A549 (cell line): ENCODE data around the gene USP44. TPM values are rescaled to one million over a fixed set of nuclear protein-coding genes. Genes with fewer than 3 reads are reported as not detected.

Experiments
- ATAC-seq, 2 experiments: fragments of 200-7000 bp in 1 of 2; fragments of >200 bp in 1 of 2; cut with Nextera tagmentation in 1 of 2; cut with Tn5 transposase in 1 of 2; 3 replicates each; pipeline versions ENCODE4 v1.8.0 to v1.9.1; 2018 to 2020; ENCODE audit warnings: mild to moderate bottlenecking in 1 of 2, moderate library complexity in 1 of 2
- CTCF ChIA-PET: fragments of 300-600 bp; sonication (Branson Sonifier 250); formaldehyde crosslinking; extraction: SDS; loops from one replicate; lab custom pipeline; 2021; ENCODE audit warnings: antibody characterized with exemption, inconsistent platforms; lab: Yijun Ruan, JAX
- POLR2A ChIA-PET: fragments of 350-600 bp; formaldehyde crosslinking; extraction: SDS; loops from one replicate; lab custom pipeline; 2021; ENCODE audit warnings: antibody characterized with exemption, inconsistent platforms; lab: Yijun Ruan, JAX
- DNase-seq, 2 experiments: peaks; one replicate each; pipeline versions ENCODE4 v3.0.0 to v3.0.0-alpha.2; 2011 to 2016; ENCODE audit warnings: low read depth in 1 of 2, low spot score in 1 of 2
- FAIRE-seq: peaks from 2 replicates; lab custom pipeline; 2011; peaks lifted over from hg19 to GRCh38; lab: Jason Lieb, UNC
- H3K27ac ChIP-seq, 2 experiments: fragments of >200 bp; sonication (Bioruptor Twin); formaldehyde crosslinking; 3 replicates each; pipeline ENCODE4 v1.5.1; 2016 to 2017
- H3K4me1 ChIP-seq: fragments of >200 bp; sonication (Bioruptor Twin); formaldehyde crosslinking; 3 replicates; pipeline ENCODE4 v1.6.1; 2016
- H3K4me2 ChIP-seq: fragments of >200 bp; sonication (Bioruptor Twin); formaldehyde crosslinking; 3 replicates; pipeline ENCODE4 v1.6.1; 2016
- H3K4me3 ChIP-seq: fragments of >200 bp; sonication (Bioruptor Twin); formaldehyde crosslinking; 3 replicates; pipeline ENCODE4 v1.5.1; 2016
- H3K9me3 ChIP-seq: fragments of >200 bp; sonication (Bioruptor Twin); formaldehyde crosslinking; 3 replicates; pipeline ENCODE4 v1.6.1; 2016
- CBX2 ChIP-seq: fragments of 200-600 bp; sonication (generic); IDR thresholded peaks from 2 replicates; pipeline ENCODE4 v1.6.1; 2016; ENCODE audit warnings: low read depth, mild to moderate bottlenecking, borderline replicate concordance
- CBX8 ChIP-seq: fragments of 200-600 bp; sonication (generic); IDR thresholded peaks from 2 replicates; pipeline ENCODE4 v1.6.1; 2016
- CEBPB ChIP-seq, 2 experiments: fragments of >200 bp in 1 of 2; sonication (Bioruptor Twin) in 1 of 2; formaldehyde crosslinking in 1 of 2; IDR thresholded peaks; 2 replicates each; pipeline ENCODE4 v1.6.1; 2012 to 2016
- EHMT2 ChIP-seq: fragments of 200-600 bp; sonication (generic); IDR thresholded peaks from 2 replicates; pipeline ENCODE4 v1.6.1; 2016; ENCODE audit warnings: antibody characterized with exemption, low read depth, mild to moderate bottlenecking, moderate library complexity
- ESRRA ChIP-seq: fragments of 150-350 bp; IDR thresholded peaks from 2 replicates; pipeline ENCODE4 v1.6.1; 2014; ENCODE audit warnings: mild to moderate bottlenecking, low read length, borderline replicate concordance
- FOSB ChIP-seq: fragments of 250-450 bp; sonication (Bioruptor Pico); IDR thresholded peaks from 2 replicates; pipeline ENCODE4 v1.5.0; 2020; ENCODE audit warnings: mild to moderate bottlenecking, moderate library complexity
- HDAC2 ChIP-seq: fragments of 200-600 bp; sonication (generic); IDR thresholded peaks from 2 replicates; pipeline ENCODE4 v1.6.1; 2016
- HEYL ChIP-seq: fragments of 250-450 bp; sonication (Bioruptor Pico); IDR thresholded peaks from 2 replicates; pipeline ENCODE4 v1.8.0; 2021; ENCODE audit warnings: mild to moderate bottlenecking, moderate library complexity
- HOXB13 ChIP-seq: fragments of 250-450 bp; sonication (Bioruptor Pico); IDR thresholded peaks from 2 replicates; pipeline ENCODE4 v1.5.0; 2020; ENCODE audit warnings: low read depth, mild to moderate bottlenecking, moderate library complexity
- HOXB5 ChIP-seq: fragments of 250-450 bp; sonication (Bioruptor Pico); IDR thresholded peaks from 2 replicates; pipeline ENCODE4 v1.5.0; 2020; ENCODE audit warnings: mild to moderate bottlenecking, moderate library complexity
- JUNB ChIP-seq: fragments of >200 bp; sonication (Bioruptor Twin); formaldehyde crosslinking; IDR thresholded peaks from 2 replicates; pipeline ENCODE4 v1.6.1; 2016
- KDM1A ChIP-seq: fragments of 200-600 bp; sonication (generic); IDR thresholded peaks from 2 replicates; pipeline ENCODE4 v1.6.1; 2016; ENCODE audit warnings: low read depth, mild to moderate bottlenecking
- MAZ ChIP-seq: fragments of 150-350 bp; IDR thresholded peaks from 2 replicates; pipeline ENCODE4 v1.6.1; 2014; ENCODE audit warnings: antibody characterized with exemption, low read depth, low read length, borderline replicate concordance
- SMC3 ChIP-seq: fragments of >200 bp; sonication (Bioruptor Twin); formaldehyde crosslinking; IDR thresholded peaks from 3 replicates; pipeline ENCODE4 v1.6.1; 2018; ENCODE audit warnings: inconsistent platforms
- TFCP2L1 ChIP-seq: fragments of 250-450 bp; sonication (Bioruptor Pico); IDR thresholded peaks from 2 replicates; pipeline ENCODE4 v1.5.0; 2021; ENCODE audit warnings: mild to moderate bottlenecking
- TP53 ChIP-seq: fragments of 250-450 bp; sonication (Bioruptor Pico); IDR thresholded peaks from 2 replicates; pipeline ENCODE4 v1.5.0; 2021; ENCODE audit warnings: mild to moderate bottlenecking, moderate library complexity
- ZFP36 ChIP-seq: fragments of 450-650 bp; IDR thresholded peaks from 2 replicates; pipeline ENCODE4 v1.6.1; 2014; ENCODE audit warnings: borderline replicate concordance; ENCODE audit not compliant: partially characterized antibody
- ZNF302 ChIP-seq: fragments of 250-450 bp; sonication (Bioruptor Pico); IDR thresholded peaks from 2 replicates; pipeline ENCODE4 v1.9.0; 2021; ENCODE audit warnings: inconsistent platforms, mild to moderate bottlenecking, moderate library complexity
- WGBS: methylation state at CpG from one replicate; pipeline ENCODE4 v1.1.6; 2017; ENCODE audit errors: missing lambda C conversion rate; 5-methylcytosine and 5-hydroxymethylcytosine counted together
- polyA minus RNA-seq: library from RNA; depleted of rRNA, polyadenylated mRNA; stranded (reverse); fragments of >200 nt; gene quantifications from 2 replicates; pipeline ENCODE4 v1.2.3, GENCODE V29; 2011; rRNA and poly(A)+ RNA removed
- polyA plus RNA-seq, 4 experiments: library from polyadenylated mRNA; depleted of rRNA in 3 of 4; stranded (reverse); fragments of >200 nt; fragmentation: RNase III in 1 of 4; extraction: RNeasy Plus Mini Kit Qiagen cat#74134 plus additional on column Dnase treatment in 1 of 4; gene quantifications; 2 replicates in 3 of 4; 3 replicates in 1 of 4; pipeline ENCODE4 v1.2.3, GENCODE V29; 2011 to 2017
- TF ChIP-seq, protein P1 (sequence below): fragments of >200 bp; sonication (Bioruptor Twin); formaldehyde crosslinking; IDR thresholded peaks from 2 replicates; pipeline ENCODE4 v1.6.1; 2016
- TF ChIP-seq, protein P2 (sequence below): IDR thresholded peaks from 2 replicates; pipeline ENCODE4 v1.6.1; 2012
- TF ChIP-seq, protein P3 (sequence below): fragments of >200 bp; sonication (Bioruptor Twin); formaldehyde crosslinking; IDR thresholded peaks from 3 replicates; pipeline ENCODE4 v1.6.1; 2016
- TF ChIP-seq, protein P4 (sequence below): fragments of >200 bp; sonication (Bioruptor Twin); formaldehyde crosslinking; IDR thresholded peaks from 3 replicates; pipeline ENCODE4 v1.5.1; 2016

USP44 gene
- 3.1 and 3.8 TPM in 2 replicates for polyA plus RNA-seq (2011; rRNA removed)
- polyA plus RNA-seq (2012; cell fraction: cytosol; rRNA removed): 0.12 and 0.17 TPM in 2 replicates
- polyA plus RNA-seq (2012; cell fraction: nucleus; rRNA removed): 0.02 and 0.31 TPM in 2 replicates
- 0.50 to 0.66 TPM (median 0.59 TPM) in 3 replicates for polyA plus RNA-seq (2017; fragmentation: RNase III; extraction: RNeasy Plus Mini Kit Qiagen cat#74134 plus additional on column Dnase treatment)
- polyA minus RNA-seq: 3.4 and 3.8 TPM in 2 replicates

DNA sequence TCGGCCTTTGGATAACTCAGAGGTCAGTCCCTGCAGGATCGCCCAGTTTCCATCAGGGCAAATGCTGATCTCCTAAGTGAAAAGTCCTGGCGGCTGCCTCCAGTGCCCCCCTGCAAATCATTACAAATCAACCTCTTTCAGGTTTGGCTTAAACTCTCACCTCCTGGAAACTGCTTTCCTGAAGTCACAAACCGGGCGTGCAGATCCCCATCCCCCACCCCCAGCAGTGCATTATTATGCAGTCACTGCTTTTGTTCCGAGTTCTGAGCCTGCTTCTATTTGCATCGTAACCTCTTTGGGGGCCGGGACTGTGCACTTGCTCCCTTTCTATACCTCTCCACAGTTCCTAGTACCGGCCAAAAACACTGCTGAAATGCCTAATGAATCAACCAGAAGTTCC lies at the start of gene USP44:
Gene USP44, minus strand, starts transcription at position 172 of the 400 bp plus-strand sequence. CDS start 17,220 bp downstream, outside the sequence.
- H3K9me3 ChIP-seq: peaks cover 11% of the 10 kb centered on the region
- TF ChIP-seq ESRRA (no peak), HOXB13 (no peak), TP53 (CRISPR knock-in tag) (no peak), KDM1A (no peak), TFCP2L1 (CRISPR knock-in tag) (no peak), ZFP36 (no peak), SMC3 (no peak), JUNB (no peak), HDAC2 (no peak), EHMT2 (no peak), FOSB (CRISPR knock-in tag) (no peak), CBX8 (no peak), HOXB5 (CRISPR knock-in tag) (no peak), CBX2 (no peak), MAZ (no peak), HEYL (CRISPR knock-in tag) (no peak), ZNF302 (CRISPR knock-in tag) (no peak)
- TF ChIP-seq, protein P1, sequence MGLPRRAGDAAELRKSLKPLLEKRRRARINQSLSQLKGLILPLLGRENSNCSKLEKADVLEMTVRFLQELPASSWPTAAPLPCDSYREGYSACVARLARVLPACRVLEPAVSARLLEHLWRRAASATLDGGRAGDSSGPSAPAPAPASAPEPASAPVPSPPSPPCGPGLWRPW: no peak
- TF ChIP-seq, protein P2, sequence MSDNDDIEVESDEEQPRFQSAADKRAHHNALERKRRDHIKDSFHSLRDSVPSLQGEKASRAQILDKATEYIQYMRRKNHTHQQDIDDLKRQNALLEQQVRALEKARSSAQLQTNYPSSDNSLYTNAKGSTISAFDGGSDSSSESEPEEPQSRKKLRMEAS: no peak
- TF ChIP-seq, protein P3, sequence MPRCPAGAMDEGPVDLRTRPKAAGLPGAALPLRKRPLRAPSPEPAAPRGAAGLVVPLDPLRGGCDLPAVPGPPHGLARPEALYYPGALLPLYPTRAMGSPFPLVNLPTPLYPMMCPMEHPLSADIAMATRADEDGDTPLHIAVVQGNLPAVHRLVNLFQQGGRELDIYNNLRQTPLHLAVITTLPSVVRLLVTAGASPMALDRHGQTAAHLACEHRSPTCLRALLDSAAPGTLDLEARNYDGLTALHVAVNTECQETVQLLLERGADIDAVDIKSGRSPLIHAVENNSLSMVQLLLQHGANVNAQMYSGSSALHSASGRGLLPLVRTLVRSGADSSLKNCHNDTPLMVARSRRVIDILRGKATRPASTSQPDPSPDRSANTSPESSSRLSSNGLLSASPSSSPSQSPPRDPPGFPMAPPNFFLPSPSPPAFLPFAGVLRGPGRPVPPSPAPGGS: no peak
- CTCF ChIA-PET: interaction anchor here (0.7 to 1.3 kb wide), 3 partner anchors 12 to 17 kb away, joined by 3 to 5 read pairs (median 3); no protein-coding TSS in a partner anchor
- no peak within 1 kb of the TSS for H3K4me2 ChIP-seq
- H3K4me1 ChIP-seq: no peaks in the 10 kb centered on the region
- POLR2A ChIA-PET: no interaction called here
- no peak within 1 kb of the TSS for H3K27ac ChIP-seq
- FAIRE-seq: no peak
- DNase-seq: no peak
- no peak within 1 kb of the TSS for H3K4me3 ChIP-seq
- whole genome bisulfite sequencing: 78% methylated on average over 9 of the region's 9 CpGs
- ATAC-seq: no peak

DNA sequence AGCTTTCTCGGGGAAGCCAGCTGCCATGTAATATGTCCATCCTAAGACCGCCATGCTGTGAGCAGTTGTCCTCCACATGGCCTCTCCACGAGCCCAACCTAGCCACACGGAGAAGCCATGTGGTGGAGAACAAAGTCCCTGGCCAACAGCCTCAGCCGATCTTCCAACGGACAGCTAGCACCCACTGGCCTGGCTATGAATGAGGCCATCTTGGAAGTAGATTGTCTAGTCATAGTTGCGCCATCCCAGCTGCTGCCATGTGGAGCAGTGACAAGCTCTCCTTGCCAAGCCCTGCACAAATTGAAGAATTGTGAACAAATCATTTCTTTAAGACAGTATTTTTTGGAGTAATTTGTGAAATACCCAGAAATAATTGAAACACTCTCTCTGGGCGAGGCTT lies 49.3 kb upstream of the USP44 start:
- Histone ChIP-seq H3K4me2 (no peak overlapping the region), H3K9me3 (no peaks in the 10 kb centered on the region), H3K27ac (peak overlapping the region in 1 of 2 experiments; percentile 31; a peak in 3 of 6 replicates), H3K4me3 (no peak overlapping the region), H3K4me1 (peaks cover 26% of the 10 kb centered on the region)
- peak in 1 of 2 experiments; percentile 39 for DNase-seq
- 0 out of 6 replicates have a peak, but pooled peaks of 1 of the 2 experiments have one; percentile 26 for ATAC-seq
- ChIA-PET POLR2A (no interaction called here), CTCF (interaction anchor here (1.2 kb wide), 1 partner anchor 24 kb away, joined by 3 read pairs; no protein-coding TSS in a partner anchor)
- 94% methylated on average over 8 of the region's 8 CpGs for WGBS
- TF ChIP-seq CEBPB (IDR thresholded peaks at IDR 0.05): peak in 1 of 2 experiments; percentile 19; a peak in 1 of 4 replicates
- TF ChIP-seq, protein P4, sequence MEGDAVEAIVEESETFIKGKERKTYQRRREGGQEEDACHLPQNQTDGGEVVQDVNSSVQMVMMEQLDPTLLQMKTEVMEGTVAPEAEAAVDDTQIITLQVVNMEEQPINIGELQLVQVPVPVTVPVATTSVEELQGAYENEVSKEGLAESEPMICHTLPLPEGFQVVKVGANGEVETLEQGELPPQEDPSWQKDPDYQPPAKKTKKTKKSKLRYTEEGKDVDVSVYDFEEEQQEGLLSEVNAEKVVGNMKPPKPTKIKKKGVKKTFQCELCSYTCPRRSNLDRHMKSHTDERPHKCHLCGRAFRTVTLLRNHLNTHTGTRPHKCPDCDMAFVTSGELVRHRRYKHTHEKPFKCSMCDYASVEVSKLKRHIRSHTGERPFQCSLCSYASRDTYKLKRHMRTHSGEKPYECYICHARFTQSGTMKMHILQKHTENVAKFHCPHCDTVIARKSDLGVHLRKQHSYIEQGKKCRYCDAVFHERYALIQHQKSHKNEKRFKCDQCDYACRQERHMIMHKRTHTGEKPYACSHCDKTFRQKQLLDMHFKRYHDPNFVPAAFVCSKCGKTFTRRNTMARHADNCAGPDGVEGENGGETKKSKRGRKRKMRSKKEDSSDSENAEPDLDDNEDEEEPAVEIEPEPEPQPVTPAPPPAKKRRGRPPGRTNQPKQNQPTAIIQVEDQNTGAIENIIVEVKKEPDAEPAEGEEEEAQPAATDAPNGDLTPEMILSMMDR: no peak
- 0 out of 2 replicates have a peak, but pooled peaks have one; percentile 39 for TF ChIP-seq TP53 (CRISPR knock-in tag)
- TF ChIP-seq HOXB13: 0 out of 2 replicates have a peak, but pooled peaks have one; percentile 23
- FAIRE-seq: no peak
